CD4-positive, alpha-beta T cell treated with Interleukin-17A for 4 hours (primary cell): Measurements from ENCODE around the gene MKNK2.

Source experiments
- DNase-seq: peaks from one replicate; pipeline ENCODE4 v3.0.0-alpha.2; 2020; ENCODE audit warnings: mixed read lengths

The MKNK2 gene

GRCh38 chr19:2079865-2080301 lies 28.8 kb upstream of the MKNK2 start:
- DNase-seq: no peak

DNA sequence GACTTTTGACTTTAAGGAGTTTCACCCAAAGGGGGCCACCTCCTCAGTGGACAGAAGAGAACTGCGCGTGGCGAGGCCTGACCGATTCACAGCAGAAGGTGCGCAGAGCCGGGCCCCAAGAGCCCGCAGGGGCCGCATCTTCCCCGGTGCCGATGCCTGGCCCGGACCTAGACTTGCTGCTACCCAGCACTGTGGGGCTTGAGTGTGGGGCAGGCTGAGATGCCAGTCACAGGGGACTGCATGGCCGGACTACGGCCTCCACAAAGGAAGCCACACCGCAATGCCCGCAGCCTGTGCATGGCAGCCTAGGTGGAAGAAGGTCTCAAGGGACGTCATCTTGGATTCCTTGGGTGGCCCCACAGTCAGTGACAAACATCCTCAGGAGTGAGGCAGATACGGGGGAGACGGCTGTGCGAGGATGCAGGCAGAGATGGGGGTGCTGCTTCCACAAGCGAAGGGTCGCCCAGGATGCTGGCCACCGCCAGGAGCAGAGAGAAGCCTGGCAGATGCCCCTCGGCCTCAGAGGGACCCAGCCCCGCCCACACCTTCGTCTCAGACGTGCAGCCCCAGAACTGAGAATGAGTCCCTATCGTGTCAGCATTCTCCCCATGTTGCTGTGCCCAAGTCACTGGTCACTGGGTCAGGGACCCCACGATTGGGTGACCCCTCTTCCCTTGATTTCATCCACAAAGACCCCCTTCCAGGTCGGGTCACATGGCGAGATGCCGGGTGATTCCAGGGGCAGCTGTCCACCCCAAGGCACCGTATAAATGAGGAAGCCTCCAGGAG lies 28.2 kb upstream of the MKNK2 start:
- DNase-seq: no peak

- DNase-seq: no peak
Observed at GRCh38 chr19:2077833-2078619, 27.0 kb upstream of the MKNK2 start.

- no peak for DNase-seq
Observed at GRCh38 chr19:2077398-2077797, 26.4 kb upstream of the MKNK2 start.

DNA sequence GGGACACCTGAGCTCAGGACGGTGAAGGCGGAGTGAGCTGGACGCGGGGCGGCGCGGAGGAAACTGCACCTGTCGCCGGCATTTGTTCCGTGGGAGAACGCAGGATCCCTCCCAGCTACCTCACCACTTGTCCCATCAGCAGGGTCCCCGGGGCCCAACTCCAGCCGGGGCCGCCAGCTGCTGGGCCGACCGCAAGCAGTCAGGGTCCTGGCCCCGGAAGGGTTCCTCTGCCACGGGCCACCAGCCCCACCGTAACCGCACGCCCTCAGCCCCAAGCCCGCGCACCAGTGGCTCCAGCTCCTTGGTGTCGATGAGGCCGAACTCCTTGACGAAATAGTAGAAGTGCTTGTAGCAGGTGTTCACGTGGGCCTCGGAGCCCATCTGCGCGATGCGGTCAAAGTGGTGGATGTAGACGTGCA lies 25.5 kb upstream of the MKNK2 start:
- DNase-seq: no peak

- DNase-seq: no peak
Observed at GRCh38 chr19:2072757-2073551, 21.9 kb upstream of the MKNK2 start.

DNA sequence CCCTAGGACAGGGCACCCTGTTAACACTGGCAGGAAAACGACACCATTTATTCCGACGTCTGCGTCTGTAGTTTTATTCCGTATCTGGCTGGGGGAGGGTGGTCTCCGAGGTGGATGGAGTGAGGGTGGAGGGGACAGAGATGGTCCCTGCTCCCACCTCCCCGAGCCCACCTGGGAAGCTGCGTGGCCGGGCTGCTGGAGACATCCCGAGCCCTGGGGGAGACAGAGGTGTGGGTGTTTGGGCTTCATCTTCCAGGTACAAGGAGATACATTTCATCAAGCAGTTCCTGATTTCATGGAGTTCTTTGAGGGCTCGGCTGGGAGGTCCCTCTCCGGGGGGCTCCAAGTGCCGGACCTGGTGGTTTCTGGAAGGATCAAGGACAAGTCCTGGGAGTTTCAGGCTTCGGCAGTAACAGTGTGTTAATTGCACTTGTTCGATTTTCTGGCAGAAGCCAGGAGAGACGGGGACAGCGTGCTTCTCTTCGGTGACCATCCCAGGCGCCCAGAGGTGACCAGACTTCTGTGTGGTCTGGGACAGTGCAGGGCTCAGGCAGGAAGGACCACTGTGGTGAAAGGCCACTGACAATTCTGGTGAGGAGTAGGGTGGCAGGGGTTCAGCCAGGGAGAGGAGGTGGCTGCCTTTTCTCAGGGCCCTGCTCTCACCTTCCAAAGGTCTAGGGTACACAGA lies 20.1 kb upstream of the MKNK2 start:
- no peak for DNase-seq

- DNase-seq: no peak
Observed at GRCh38 chr19:2070436-2070827, 19.4 kb upstream of the MKNK2 start.

- no peak for DNase-seq
Observed at GRCh38 chr19:2064788-2065524, 13.9 kb upstream of the MKNK2 start.

GRCh38 chr19:2064395-2064787 lies 13.3 kb upstream of the MKNK2 start:
- no peak for DNase-seq

- no peak for DNase-seq
Observed at GRCh38 chr19:2063824-2064223, 12.8 kb upstream of the MKNK2 start.

DNA sequence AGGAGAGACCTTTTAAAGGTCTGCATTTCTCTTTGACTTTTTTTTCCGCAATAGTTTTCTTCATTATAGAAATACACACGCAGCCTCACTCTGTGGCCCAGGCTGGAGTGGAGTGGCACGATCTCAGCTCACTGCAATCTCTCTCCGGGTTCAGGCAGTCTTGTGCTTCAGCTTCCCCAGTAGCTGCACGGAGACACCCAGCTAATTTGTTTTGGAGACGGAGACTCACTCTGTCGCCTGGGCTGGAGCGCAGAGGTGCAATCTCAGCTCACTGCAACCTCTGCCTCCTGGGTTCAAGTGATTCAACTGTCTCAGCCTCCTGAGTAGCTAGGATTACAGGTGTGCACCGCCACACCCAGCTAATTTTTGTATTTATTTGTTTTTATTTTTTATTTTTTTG lies 11.7 kb upstream of the MKNK2 start:
- no peak for DNase-seq

GRCh38 chr19:2062389-2062729 lies 11.3 kb upstream of the MKNK2 start:
- DNase-seq: no peak

GRCh38 chr19:2061495-2062388 lies 10.7 kb upstream of the MKNK2 start:
- peak; percentile 100 for DNase-seq

- no peak for DNase-seq
Observed at GRCh38 chr19:2060884-2061494, 9.9 kb upstream of the MKNK2 start.

DNA sequence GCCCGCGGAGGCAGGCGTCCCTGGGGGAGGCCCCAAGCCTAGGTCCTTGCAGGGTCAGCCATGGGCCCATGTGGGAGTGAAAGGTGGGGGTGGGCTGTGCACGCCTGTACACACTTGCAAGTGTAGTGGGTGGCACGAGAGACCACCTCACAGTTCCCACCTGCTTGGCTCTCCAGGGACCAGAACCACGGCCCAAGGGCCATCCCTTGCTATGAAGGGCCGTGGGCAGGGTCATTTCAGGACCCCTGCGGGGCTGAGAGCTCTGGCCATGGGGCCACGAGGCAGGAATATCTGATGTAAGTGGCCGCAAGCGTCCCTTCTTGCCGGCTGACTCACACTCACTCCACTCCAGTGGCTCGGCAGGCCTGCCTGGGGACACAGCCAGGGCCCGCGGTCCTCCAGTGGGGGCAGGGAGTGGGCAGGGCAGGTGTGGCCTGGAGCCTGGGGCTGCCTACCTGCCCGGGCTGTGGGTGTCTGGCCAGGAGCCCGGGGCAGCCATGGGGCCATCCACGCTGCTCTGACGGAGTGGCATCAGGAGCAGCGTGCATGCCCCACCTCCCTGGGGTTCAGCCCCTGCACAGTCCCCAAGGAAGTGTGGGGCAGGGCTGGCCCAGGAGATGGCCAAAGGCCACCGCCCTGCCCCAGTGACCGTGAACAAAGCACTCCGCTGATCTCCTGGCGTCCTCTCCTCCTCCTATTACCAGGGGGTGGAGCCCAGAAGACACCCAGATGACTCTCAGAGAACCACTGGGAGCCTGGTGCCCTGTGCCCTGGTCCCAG lies 8.6 kb upstream of the MKNK2 start:
- no peak for DNase-seq

DNA sequence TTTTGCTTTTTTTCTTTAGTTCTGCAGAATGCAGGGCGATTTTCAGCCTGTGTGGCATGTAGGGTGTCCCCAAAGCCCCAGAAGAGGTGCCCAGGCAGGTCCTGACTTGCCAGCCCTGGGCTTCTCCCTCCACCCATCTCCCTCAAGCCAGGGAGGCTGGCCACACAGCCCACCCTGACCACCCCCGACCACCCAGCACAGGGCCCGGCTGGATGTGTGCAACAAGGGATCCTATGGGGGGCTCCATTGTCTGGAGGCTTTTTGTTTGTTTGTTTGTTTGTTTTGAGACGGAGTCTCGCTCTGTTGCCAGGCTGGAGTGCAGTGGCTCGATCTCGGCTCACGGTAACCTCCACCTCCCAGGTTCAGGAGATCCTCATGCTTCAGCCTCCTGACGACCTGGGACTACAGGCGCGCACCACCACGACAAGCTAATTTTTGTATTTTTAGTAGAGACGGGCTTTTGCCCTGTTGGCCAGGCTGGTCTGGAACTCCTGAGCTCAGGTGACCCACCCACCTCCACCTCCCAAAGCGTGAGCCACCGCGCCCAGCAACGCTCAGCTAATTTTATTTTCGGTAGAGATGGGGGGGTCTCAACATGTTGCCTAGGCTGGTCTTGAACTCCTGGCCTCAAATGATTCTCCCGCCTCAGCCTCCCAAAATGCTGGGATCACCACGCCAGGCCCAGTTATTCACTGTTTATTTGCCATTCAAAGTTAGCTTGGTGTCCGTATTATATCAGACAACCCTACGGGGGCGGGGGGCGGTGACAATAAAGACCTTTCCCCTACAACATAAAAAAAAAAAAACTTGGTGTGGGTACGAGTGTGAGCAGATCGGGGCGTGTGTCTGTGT lies 7.8 kb upstream of the MKNK2 start:
- DNase-seq: no peak
